Stimulated activated effector memory CD8-positive, alpha-beta T cell treated with anti-CD3 and anti-CD28 coated beads, Interleukin-12 subunit alpha, Interleukin-12 subunit beta, amount 100 ng/mL, for 72 hours (primary cell): ENCODE results near the gene GSE1.

ENCODE experiments used
- ATAC-seq: fragments of 150-1000 bp; cut with Tn5 transposase; 2 replicates; pipeline ENCODE4 v1.10.0; 2021
- DNase-seq, 2 donors: peaks; one replicate each; pipeline ENCODE4 v3.0.0; 2021 to 2022; ENCODE audit warnings: low spot score in 2 of 2
- H3K27ac Mint-ChIP-seq: one replicate; pipeline ENCODE4 v1.8.0; 2022; ENCODE audit warnings: mild to moderate bottlenecking, mixed read lengths
- H3K36me3 Mint-ChIP-seq: one replicate; pipeline ENCODE4 v1.8.0; 2022; ENCODE audit warnings: mild to moderate bottlenecking, mixed read lengths
- H3K4me1 Mint-ChIP-seq: one replicate; pipeline ENCODE4 v1.8.0; 2022; ENCODE audit warnings: mixed read lengths
- H3K4me3 Mint-ChIP-seq: one replicate; pipeline ENCODE4 v1.8.0; 2022; ENCODE audit warnings: mild to moderate bottlenecking, mixed read lengths
- H3K9me3 Mint-ChIP-seq: one replicate; pipeline ENCODE4 v1.8.0; 2022; ENCODE audit warnings: mixed read lengths

The GSE1 gene

DNA sequence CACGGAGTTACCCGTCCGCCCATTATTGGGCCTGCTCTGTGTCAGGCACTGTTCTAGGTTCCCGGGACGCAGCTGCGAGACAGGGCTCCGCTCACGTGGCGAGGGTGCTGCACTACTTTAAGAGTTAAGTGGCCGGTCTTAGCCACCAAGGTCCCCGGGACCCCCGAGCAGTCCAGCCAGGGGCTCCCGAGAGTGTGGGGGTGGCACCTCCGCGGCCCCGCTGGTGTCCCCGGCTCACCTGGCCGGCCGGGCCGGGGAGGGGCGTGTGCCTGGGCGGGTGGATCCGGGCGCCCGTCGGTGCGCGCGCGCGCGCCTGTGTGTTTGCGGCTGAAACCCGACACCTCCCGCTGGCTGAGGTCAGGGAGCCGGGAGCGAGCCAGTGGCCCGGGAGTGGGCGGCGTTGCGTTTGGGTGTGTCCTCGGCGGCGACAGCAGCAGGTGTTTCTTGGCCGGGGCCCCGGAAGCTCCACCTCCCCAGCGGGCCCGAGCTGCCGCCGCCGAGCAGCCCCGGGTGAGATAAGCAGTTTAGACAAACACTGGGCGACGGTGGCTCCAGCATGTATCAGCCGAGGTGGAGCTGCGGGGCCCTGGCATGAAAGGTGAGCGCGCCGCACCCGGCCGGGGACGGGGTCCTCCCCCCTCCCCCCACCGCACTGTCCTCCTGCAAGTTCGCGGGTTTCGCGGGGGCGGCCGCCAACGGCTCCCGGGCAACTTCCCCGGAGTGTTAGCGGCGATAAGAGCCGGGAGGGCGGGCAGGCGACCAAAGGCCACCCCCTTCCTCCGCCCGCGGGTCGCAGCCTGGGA lies at the start of gene GSE1:
GSE1 (plus strand) TSS at position 522 of the 803 bp plus-strand sequence; CDS start at position 592, 70 bp downstream.
- Mint-ChIP-seq H3K4me3 (peak within 1 kb of the TSS; percentile 68), H3K4me1 (peaks cover 58% of the 10 kb centered on the region), H3K36me3 (peaks cover 12% of the 10 kb centered on the region), H3K27ac (no peak within 1 kb of the TSS), H3K9me3 (no peaks in the 10 kb centered on the region)
- ATAC-seq (peak; percentile 48), DNase-seq (peak; percentile 56 to 83)

DNA sequence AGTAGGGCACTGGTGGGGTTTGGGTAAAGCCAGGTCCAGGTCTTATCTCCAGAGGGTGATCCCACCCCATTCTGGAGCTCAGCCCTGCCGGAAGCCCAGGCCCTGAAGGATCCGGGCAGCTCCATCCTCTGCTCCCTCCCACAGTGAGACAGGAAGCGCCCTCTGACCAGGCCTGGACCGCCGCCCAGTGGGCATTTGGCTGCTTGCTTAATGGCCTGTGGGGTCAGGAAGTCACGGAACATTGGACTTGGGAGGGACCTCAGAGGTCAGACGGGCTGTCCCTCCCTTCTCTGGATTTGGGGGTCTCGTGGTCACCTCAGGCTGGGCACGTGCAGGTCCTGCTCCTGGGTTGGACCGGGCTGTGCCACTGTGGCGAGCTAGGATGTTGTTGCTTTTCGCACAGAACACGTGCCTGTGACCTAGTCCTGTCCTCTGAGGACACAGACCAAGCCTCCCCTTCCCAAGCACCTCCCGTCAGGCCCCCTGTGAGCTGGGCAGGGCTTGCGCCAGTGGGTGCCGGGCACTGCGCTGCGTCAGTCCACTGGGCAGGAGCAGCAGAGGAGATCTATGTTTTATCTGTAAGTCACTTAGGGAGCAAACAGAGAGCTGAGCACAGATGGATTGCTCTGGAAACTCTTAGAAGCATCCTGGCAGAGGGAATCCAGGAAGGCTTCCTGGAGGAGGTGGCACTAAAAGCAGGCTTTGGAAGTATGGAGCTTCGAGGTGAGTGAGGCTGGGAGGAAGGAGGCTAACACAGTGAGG lies 49.4 kb upstream of the GSE1 start:
- peak overlapping the region; percentile 14 for H3K4me3 Mint-ChIP-seq
- H3K4me1 Mint-ChIP-seq, result peaks cover 93% of the 10 kb centered on the region
- peak overlapping the region; percentile 78 for H3K27ac Mint-ChIP-seq
- H3K9me3 Mint-ChIP-seq, result no peaks in the 10 kb centered on the region
- ATAC-seq (peak; percentile 1), DNase-seq (no peak)
- peaks cover 22% of the 10 kb centered on the region for H3K36me3 Mint-ChIP-seq

DNA sequence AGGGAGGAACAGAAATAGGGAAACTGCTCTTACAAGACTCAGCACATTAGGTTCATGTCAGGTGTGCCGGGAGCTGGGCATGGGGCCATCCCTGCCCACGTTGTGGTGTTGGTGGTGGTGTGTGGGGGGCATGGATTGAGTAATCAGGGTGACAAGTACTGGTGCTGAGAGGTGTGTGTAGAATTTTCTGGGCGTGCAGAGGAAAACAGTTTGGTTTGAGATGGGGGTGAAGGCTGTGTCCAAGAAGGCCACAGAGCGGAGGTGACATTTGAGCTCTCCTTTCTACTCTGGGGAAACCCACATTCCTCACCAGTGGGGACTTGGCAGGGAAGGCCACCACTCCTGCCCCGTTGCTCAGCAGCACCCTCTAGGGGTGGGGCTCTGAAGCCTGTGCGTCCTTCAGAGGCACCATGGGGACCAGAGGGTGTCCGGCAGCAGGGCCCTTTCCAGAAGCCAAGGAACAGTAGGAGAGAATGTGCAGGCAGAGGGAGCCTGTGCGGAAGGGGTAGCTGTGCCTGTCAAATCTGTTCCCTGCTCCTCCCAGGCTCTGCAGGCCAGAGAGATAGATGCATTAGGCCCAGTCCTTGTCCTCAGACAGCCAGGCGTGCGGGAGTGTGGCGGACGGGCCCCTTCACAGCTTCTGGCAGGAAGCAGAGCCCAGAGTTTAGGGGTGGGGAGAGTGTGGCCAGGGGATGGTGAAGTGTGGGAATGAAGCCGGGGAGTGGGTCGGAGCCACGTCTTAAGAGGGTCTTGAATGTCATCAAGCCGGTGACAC lies 48.7 kb upstream of the GSE1 start:
- Mint-ChIP-seq H3K4me3 (peak overlapping the region; percentile 14), H3K9me3 (no peaks in the 10 kb centered on the region), H3K36me3 (peaks cover 22% of the 10 kb centered on the region), H3K27ac (peak overlapping the region; percentile 78), H3K4me1 (peaks cover 93% of the 10 kb centered on the region)
- DNase-seq, result peak; percentile 51 to 77
- ATAC-seq, result peak; percentile 91

DNA sequence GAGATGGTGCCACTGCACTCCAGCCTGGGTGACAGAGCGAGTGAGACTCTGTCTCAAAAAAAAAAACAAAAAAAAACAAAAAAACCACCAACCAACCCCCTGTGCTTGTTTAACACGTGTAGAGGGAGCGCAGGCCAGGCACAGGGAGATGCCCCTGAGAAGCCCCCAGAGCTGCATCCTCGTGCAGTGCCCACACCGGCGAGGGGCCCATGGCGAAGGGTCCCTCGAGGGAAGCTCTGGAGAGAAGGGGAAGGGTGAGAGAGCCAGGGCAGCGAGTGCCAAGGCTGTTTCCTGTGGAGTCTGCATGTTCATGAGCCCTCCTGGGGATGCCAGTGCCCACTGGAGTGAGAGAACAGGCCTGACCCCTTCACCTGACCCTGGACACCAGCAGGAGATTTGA lies 47.8 kb upstream of the GSE1 start:
- Mint-ChIP-seq H3K4me1 (peaks cover 97% of the 10 kb centered on the region), H3K36me3 (peaks cover 23% of the 10 kb centered on the region), H3K9me3 (no peaks in the 10 kb centered on the region), H3K27ac (no peak overlapping the region), H3K4me3 (no peak overlapping the region)
- DNase-seq (no peak), ATAC-seq (no peak)

DNA sequence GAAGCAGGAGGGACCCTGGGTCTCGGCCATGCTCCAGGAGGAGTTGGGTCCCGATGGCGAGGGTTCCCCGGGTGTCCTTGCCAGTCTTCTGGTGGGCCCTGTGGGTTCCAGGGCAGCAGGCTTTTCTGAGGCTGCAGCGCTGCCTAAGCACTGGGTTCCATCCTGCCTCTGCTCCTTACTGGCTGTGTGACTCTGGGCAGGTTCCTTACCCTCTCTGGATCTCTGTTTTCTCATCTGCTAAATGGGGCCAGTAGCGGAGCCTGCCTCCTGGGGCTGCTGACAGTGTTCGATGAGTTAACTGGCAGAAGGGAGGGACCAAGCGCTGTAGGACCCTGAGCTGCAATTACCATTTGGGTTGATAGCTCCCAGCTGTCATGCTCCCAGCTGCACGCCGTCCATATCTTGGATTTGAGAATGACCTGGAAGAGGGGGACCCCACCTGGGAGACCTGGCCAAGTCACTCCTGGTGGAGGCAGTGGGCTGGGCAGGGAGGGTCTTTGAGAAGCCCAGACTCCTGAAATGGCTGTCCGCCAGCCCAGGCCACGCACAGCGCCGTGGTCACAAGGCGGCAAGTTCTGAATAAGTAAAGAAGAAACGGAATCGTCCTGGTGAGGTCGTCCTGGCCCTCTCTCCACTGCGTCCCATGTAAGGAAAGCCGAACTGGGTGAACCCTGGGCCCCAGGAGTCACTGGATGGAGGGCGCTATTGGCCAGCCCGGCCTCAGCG lies 47.2 kb upstream of the GSE1 start:
- no peak for DNase-seq
- H3K27ac Mint-ChIP-seq, result peak overlapping the region; percentile 61
- peak overlapping the region; percentile 42 for H3K4me3 Mint-ChIP-seq
- no peaks in the 10 kb centered on the region for H3K9me3 Mint-ChIP-seq
- peaks cover 26% of the 10 kb centered on the region for H3K36me3 Mint-ChIP-seq
- H3K4me1 Mint-ChIP-seq, result peaks cover 97% of the 10 kb centered on the region
- ATAC-seq, result no peak

DNA sequence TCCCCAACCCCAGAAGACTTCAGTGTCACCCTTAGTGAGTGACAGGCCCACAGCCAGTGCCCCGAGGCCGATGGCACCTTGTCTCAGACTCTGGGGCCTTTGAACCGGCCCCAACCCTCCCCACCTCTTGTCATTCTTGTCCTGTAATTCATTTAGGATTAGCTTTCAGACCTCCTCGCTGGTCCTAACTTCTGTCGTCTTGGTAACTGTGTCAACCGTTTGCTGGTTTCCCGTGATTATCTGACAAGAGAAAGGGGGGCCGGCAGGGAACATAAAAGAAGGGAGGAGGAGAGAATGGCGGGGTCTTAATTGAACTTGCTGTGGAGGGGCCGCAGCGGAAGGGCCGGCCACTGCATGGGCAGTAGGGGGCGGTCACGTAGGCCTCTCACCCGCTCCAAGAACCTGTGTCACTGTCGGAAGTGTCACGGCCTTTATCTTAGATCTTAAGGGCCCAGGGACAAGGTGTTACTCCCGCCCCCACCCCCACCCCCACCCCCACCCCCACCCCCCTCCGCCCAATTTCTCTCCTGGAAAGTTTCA lies 46.5 kb upstream of the GSE1 start:
- DNase-seq (no peak), ATAC-seq (no peak)
- Mint-ChIP-seq H3K27ac (peak overlapping the region; percentile 61), H3K4me1 (peaks cover 97% of the 10 kb centered on the region), H3K36me3 (peaks cover 32% of the 10 kb centered on the region), H3K4me3 (peak overlapping the region; percentile 42), H3K9me3 (no peaks in the 10 kb centered on the region)

DNA sequence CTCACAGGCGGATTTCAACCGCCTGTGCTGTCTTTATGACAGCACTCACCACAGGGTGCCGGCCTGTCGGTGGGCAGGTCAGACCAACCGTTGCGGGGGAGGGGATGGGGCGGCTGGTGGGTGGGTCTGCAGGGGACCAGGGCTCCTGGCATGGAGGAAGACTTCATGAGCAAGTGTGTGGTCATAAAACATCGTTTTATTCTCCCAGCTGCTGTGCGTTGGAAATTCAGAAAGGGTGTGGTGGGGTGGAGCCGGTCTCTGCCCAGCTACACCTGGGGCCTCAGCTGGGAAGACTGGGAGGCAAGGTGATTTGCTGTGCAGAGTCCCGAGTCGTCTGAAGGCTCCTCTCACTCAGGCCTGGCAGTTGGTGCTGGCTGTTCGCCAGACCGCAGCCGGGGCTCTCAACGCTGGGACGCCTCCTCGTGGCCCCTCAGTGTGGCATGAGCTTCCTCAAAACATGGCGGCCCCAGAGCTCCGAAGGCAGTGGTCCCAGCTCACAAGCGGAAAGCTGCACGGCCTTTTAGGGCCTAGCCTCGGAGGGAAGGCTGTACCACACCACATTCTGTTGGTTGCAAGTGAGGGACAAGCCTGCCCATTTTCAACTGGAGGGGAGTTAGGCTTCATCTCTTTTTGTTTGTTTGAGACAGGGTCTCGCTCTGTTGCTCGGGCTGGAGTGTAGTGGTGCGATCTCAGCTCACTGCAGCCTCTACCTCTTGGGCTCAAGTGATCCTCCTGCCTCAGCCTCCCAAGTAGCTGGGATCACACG lies 45.8 kb upstream of the GSE1 start:
- no peak for DNase-seq
- Mint-ChIP-seq H3K4me1 (peaks cover 97% of the 10 kb centered on the region), H3K9me3 (no peaks in the 10 kb centered on the region), H3K4me3 (peak overlapping the region; percentile 42), H3K27ac (peak overlapping the region; percentile 73), H3K36me3 (peaks cover 38% of the 10 kb centered on the region)
- no peak for ATAC-seq

DNA sequence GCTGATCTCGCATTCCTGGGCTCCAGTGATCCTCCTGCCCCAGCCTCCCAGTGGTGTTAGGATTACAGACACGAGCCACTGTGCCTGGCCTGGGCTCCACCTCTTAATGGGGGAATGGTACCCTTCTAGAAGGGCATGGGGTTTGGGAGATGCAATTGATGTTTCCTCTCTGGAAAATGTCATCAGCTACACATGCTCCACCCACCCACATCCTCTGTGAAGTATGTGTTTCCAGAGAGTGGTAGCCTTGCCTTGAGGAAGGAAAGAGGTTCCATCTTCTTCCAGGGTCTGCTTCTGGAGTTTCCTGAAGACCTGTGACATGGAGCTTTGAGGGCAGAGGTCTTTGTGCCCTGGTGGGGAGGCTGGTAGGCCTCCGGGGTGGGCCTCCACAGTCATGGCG lies 45.2 kb upstream of the GSE1 start:
- Mint-ChIP-seq H3K36me3 (peaks cover 41% of the 10 kb centered on the region), H3K27ac (peak overlapping the region; percentile 73), H3K4me1 (peaks cover 94% of the 10 kb centered on the region), H3K4me3 (peak overlapping the region; percentile 42), H3K9me3 (no peaks in the 10 kb centered on the region)
- ATAC-seq (no peak), DNase-seq (no peak)

DNA sequence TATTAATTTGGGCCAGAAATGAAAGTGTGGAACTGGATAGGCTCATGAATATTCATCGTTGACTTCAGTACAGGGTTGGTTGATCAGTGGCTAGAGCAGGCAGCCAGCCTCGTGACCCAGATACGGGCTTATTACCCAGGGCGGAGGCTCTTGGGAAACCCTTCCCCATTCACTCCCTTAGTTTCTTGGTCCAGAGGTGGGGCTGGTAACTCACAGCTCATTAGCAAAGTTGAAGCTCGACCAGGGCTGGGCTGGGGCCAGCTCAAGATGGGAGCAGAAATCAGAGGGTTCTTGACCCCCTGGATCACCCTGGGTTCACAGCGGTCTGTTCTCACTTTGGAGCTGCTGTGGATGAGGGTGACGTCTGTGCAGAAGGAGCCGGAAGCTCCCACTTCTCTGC lies 44.6 kb upstream of the GSE1 start:
- H3K4me1 Mint-ChIP-seq, result peaks cover 93% of the 10 kb centered on the region
- peak overlapping the region; percentile 73 for H3K27ac Mint-ChIP-seq
- no peaks in the 10 kb centered on the region for H3K9me3 Mint-ChIP-seq
- peaks cover 41% of the 10 kb centered on the region for H3K36me3 Mint-ChIP-seq
- ATAC-seq (no peak), DNase-seq (no peak)
- peak overlapping the region; percentile 42 for H3K4me3 Mint-ChIP-seq

DNA sequence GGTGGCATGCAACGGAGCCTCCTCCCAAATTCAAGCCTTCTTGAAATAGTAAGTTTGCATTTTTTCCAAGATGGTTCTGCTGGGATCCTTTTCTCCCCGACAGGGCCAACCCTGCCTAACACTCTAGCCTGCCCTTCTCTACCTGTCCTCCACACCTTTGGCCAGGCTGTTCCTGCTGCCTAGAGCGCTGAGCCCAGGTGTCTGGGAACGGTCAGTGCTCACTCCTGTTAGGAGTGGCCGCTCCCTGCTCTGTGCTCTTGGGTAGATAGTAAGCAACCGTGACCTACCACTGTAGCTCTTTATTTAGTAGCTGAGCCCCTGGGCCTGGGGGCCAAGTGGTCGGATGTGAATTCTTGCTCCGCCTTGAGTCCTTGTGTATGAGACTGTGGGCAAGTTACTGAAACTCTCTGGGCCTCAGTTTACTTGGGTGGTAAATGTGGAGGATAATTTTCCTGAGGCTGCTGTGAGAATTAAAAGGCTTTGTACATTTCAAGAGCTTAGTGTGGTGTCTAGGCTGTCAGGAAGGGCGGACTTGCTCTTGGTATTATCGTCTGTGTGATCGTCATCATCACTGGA lies 44.0 kb upstream of the GSE1 start:
- Mint-ChIP-seq H3K9me3 (no peaks in the 10 kb centered on the region), H3K36me3 (peaks cover 36% of the 10 kb centered on the region), H3K4me3 (peak overlapping the region; percentile 80), H3K4me1 (peaks cover 89% of the 10 kb centered on the region), H3K27ac (peak overlapping the region; percentile 86)
- no peak for ATAC-seq
- DNase-seq, result no peak

DNA sequence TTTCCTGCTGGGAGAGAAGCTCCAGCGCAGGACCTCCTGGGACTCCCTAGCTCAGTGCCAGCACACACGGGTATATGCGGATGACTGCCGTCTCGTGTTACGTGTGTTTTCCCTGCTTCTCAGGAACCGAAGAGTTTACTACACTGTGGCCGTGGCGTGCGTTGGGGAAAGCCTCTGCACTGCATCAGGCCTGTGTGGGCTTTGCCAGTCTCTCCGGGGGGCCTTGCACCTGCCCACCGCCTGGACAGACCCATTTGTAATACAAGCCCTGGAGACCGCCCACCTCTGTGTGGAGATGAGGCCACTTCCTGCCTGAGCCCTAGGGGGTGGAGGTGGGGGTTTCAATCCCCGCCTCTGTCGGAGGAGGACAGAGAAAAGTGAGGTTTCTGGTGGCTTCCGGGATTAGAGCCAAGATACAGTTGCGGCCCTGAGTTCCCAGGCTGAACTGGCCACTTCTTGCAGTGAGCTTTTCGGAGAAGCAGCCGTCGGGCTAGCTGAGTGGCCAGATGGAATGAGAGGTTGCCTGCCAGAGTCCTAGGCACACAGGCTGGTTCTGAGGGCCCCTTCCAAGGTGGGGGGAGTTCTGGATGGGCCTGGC lies 43.4 kb upstream of the GSE1 start:
- peaks cover 32% of the 10 kb centered on the region for H3K36me3 Mint-ChIP-seq
- DNase-seq, result peak; percentile 43 to 83
- peak overlapping the region; percentile 80 for H3K4me3 Mint-ChIP-seq
- peaks cover 83% of the 10 kb centered on the region for H3K4me1 Mint-ChIP-seq
- peak; percentile 80 for ATAC-seq
- peak overlapping the region; percentile 86 for H3K27ac Mint-ChIP-seq
- H3K9me3 Mint-ChIP-seq, result no peaks in the 10 kb centered on the region

DNA sequence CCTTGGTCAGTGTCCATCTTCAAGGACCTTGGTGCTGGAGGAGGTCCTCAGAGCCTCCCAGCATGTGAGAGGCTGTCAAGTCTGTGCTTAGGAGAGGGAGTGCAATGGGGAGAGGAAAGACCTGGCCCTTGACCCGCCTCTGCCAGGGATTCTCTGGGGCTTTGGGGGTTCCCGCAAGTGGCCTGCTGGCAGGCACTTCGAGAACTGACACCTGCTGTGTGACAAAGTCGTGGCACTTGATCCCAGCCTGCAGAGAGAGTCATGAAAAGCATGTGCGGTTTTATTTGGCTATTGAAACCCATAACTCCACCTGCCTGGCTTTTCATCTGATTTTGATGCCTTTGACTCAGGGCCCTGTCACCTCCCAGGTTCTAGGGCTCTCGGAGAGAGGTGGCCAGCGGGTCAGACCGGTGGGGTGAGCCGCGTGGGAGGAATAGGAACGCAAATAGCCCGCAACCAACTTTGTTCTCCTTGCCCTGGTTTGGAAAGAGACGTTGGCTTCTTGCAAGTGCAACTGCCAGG lies 42.8 kb upstream of the GSE1 start:
- Mint-ChIP-seq H3K4me3 (peak overlapping the region; percentile 80), H3K27ac (peak overlapping the region; percentile 86), H3K36me3 (peaks cover 32% of the 10 kb centered on the region), H3K4me1 (peaks cover 83% of the 10 kb centered on the region), H3K9me3 (no peaks in the 10 kb centered on the region)
- DNase-seq, result peak in 1 of 2 donors; percentile 73
- ATAC-seq, result peak; percentile 65
